ENCODE data around the gene FXYD6.

GRCh38 chr11:117902001-117902845 lies 25.8 kb upstream of the FXYD6 start:
- TF ChIP-seq KDM1A (IDR thresholded peaks at IDR 0.05; ENCODE audit: low read depth) (no peak), EP300 (IDR thresholded peaks at IDR 0.05) (no peak), RCOR1 (IDR thresholded peaks at IDR 0.05; ENCODE audit: low read depth, low read length) (no peak), MAZ (IDR thresholded peaks at IDR 0.05; ENCODE audit: borderline replicate concordance, low read depth, low read length) (no peak), PHF8 (IDR thresholded peaks at IDR 0.05; ENCODE audit: borderline replicate concordance, low read depth) (no peak), CTCF (IDR thresholded peaks at IDR 0.05) (no peak)
